Posterior cingulate gyrus (tissue), 11 donors: ENCODE results near the gene G6PD.
A peak's percentile ranks its signal among the peaks of the same experiment; 100 is the strongest.

Source experiments
- DNase-seq, 10 donors: peaks; one replicate each; pipeline versions ENCODE4 v3.0.0 to v3.0.0-alpha.2; 2020 to 2021; ENCODE audit warnings: mixed read lengths in 3 of 10
- intact Hi-C: fragments of 100-400 bp; cut with DNase I; formaldehyde crosslinking; loops from one replicate; pipeline ENCODE4 v1.15.1; 2023

G6PD gene

DNA sequence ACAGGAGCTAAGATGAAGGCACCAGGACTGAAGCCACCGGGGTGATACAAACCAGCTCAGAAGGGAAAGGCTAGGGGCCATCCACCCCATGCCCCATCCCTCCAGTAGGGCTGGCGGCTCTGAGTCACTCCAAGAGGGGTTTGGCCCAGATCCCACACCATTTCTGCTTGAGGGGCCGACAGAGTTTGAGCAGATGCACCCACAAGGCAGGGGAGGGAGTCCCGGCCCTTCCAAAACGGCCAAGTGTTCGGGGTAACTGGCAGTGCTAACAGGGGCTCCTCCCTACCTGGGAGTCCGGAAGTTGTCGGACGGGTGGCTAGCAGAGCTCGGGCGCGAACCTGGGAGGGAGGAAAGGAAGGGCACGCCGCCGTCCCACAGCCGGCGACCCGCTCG is 56.6 kb downstream of the G6PD start:
- intact Hi-C loops = no loop called here
- DNase-seq = peak in 1 of 10 donors; percentile 74

DNA sequence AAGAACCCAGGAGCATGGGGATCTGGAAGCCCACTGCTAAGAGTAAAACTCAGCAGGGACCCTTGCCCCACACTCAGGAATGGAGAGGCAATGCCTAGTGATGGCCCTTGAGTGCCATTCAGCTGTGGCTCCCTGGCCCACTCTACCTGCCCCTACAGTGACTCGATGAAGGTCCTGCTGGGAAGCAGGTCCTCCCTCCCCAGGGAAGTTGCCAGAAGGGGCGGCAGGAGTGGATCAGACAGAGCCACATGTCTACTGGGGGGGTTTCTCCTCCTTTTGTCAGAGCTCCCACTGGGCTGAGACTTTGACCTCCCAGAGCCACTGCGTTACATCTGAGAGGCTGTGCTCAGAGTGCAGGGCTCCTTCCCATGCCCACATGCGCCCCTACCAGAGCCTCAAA is 57.5 kb downstream of the G6PD start:
- no peak for DNase-seq
- intact Hi-C loops = no loop called here

DNA sequence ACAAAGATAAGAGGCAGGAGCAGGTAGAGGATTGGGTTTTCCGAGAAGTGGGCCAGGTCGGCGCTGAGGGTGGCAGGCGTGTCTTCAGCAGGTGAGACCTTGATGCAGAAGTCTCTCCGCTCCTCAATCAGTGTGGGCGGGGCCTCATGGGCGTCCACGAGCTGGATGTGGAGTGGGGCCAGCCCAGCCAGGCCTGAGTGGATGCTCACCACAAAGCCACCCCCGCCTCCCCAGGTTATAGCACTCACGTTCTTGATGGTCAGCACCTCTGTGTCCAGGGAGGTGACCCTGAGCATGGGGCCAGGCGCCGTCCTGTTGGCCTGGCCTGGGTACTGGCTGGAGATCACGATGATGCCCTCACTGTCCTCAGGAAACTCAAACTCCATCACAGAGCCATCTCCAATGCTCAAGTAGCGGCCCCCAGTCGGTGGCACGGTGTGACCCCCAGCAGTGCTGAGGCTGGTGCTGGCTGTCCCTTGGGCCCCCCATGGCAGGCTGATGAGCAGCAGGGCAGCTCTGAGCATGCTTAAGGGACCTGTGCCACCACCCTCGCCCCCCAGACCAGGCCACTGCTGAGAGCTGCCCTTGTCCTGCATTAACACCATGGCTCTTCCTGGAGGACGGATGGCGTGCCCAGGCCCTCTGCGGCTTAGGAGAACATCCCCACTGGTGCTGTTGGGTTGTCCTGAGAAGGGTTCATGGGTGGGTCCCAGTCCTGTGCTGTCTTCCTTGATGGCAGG is 58.1 kb downstream of the G6PD start:
- peak in 1 of 10 donors; percentile 80 for DNase-seq
- intact Hi-C loops = no loop called here

DNA sequence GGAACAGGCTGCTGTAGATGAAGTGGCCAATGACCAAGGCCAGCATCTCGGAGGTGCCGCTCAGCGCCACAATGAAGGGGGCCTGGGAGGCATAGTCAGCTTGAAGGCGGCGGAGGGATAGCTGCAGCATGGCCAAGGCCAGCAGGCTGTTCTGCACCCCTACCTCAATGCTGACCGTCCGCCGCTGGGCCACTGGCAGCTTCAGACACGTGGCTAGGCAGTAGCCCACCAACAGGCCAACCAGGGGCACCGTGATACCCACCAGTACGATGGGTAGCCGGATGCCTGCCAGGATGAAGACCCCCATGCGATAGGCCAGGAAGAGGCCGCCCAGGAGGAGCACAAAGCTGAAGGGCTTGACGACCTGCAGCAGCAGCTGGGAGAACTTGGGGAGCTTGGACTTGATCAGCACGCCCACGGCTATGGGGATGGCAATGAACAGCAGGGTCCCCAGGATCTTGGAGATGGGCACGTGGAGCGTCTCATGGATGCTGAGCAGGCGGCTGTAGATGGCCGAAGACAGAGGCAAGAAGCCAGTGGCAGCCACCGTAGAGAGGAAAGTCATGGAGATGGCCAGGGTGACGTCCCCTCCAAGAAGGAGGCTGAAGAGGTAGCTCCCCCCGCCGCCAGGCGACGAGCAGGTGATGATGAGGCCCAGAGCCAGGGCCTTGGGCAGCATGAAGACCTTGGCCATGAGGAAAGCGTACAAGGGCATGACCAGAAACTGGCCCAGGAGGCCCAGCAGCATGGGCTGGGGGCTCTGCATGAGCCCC is 58.9 kb downstream of the G6PD start:
- peak in 2 of 10 donors; percentile 65 to 78 for DNase-seq
- intact Hi-C loops = loop anchor here (2.0 kb wide), 1 partner anchor 51 kb away; the partner anchor contains the start of gene GDI1

DNA sequence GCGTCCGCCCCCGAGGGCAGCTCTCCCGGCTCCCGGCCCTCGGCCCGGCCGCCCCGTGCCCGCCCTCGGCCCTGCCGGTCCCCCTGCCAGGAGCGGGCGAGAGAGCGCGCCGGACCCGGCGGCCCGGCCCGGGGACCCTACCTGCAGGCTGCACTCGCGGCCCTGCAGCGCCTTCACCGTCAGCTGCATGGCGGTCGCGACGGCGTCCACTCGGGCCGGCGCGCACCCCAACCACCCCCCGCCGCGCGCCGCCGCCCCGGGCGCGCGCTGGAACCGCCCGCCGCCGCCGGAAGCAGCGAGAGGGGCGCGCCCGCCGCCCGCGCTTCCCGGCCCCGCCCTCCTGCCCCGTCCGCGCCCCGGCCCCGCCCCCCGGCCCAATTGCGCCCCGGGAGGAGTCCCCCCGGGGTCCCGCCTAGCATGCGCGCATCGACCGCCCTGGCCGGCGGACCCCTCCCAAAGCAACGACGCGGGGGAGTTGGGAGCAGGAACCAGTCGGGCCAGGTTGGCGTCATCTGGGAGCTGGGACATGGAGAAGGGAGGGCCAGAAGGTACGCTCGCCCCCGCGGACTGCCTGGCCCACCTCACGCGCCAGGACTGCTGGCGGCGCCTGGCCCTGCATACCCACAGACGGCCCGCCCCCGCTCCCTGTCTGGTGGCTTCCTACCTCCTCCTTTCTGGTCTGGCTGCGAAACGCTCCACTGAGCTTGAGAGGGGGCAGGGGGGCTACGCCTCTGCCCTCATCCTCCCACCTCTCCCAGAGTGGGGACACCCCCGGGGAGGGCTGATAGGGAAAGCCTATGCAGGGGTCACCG is 60.0 kb downstream of the G6PD start, which contains the start of gene UBL4A:
UBL4A (minus strand) TSS at position 220 of the 812 bp plus-strand sequence; CDS start at position 189, 31 bp downstream.
- intact Hi-C loops = loop anchor here (2.0 kb wide), 1 partner anchor 50 kb away; the partner anchor contains the start of gene GDI1
- DNase-seq = peak in 7 of 10 donors; percentile 31 to 92 (median 55)

DNA sequence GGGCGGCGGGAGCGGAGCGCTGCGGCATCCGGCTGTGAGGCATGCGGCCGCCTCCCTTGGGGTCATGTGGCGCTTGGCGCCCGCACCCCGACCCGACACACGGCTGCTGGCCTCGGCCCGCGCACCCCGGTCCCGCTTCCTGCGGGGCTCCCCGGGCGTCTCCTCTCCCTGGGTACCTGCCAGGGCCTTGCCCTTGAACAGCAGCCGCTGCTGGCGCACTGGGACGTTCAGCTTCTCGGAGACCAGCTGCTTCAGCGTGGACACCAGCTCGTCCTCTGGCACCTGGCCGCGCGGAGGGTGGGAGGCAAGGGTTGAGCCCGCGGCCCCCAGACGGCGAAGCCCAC is 60.6 kb downstream of the G6PD start:
- intact Hi-C loops = loop anchor here (2.0 kb wide), 1 partner anchor 49 kb away; the partner anchor contains the start of gene GDI1
- peak in 2 of 10 donors; percentile 80 to 85 for DNase-seq

DNA sequence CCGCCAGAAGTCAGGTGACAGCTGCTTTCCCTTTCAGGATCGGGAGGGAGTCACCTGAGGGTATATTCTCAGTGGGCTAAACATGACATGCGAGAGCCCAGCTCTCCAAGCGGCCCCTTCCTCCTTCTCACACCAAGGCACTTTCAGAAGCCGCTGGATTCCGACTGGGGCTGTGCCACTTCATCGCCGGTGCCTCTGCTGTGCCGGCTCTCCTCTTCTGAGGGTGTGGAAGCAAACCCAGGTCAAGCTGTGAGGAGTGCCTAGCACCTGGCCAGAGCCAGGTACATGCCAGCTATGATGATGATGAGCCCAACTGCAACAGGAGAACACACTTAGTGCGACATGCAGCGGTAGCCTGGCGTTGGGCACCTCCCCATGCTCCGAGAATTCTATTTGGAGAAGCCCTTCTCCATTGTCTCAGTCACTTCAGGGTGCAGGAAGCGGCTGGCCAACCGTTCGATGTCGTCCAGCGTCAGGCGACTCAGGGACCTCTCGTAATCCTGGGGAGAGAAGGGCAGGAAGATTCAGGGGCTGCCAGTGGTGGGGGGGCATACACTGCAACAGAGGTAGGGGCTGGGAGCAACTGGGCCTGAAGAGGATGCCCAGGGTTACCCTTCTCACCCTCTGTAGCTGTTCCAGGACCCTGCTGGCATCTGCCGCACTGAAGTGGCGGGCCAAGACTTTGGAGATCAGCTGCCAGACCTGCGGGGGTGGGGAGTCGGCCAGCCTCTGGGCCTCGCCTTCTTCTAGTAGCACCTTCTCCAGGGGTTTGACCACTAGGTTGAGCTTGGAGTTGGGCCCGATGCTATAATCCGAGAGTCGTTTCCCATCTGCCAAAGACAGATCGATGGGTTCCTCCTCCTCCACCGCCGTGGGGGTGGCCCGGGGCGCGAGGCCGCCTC is 61.2 kb downstream of the G6PD start:
- intact Hi-C loops = loop anchor here (2.0 kb wide), 1 partner anchor 49 kb away; the partner anchor contains the start of gene GDI1
- peak in 3 of 10 donors; percentile 22 to 79 (median 70) for DNase-seq

DNA sequence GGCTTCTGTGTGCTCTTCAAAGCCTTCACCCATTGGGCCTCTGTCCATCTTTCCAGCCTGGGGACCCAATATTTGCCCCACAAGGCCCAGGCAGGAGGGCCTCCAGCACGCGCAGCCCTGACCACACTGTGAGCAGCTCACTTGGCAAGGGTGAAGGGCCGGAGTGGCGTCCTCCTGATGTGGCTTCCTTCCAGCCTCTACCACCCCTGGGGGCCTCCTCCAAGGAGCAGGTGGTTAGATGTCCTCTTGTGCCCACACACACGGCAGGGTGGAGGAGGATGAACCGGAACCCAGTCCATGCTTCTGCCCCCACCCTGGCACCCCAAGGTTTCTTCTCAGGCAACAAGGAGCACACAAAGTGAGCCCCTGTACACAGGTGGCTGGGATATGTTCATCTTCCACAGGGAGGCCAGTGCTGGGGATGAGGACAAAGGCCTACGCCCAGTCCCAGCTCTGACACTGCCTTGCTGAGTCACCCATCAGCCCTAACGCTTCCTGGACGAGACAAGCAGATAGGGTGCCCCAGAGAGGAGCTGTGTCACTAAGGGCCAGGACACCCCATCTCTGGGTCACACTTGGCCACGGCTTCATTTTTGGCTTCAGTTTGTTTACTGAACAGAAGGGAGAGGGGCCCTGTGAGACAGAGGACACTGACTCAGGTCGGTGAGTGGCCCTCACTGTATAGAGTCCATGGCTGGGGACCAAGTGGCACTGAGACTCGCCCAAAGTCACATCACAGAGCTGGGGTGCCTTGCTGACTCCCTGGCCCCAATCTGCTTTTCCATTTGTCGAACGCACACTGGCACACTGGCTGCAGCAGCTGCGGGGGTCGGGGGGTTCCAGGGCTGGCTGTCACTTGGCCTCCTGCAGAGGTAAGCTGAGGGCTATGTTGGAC is 62.1 kb downstream of the G6PD start:
- intact Hi-C loops = no loop called here
- DNase-seq = peak in 2 of 10 donors; percentile 46 to 77

DNA sequence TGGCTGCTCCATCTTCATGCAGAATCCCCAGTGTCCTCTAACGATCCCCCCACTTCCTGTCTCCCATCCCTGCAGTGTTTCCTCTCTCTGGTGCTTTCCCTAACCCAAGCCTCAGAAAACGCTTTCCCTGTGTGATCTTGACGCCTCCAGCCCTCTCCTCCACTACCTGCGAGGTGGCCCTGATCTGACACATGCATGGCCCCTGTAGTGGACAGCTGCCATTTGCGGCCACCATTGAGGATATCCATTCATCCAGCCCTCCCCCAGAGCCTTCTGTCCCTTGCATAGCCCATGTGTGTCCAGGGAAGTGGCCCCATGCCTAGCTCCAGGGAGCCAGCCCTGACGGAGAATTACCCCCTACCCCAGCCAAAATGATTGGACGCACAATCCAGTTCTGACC is 63.3 kb downstream of the G6PD start:
- peak in 1 of 10 donors; percentile 57 for DNase-seq
- intact Hi-C loops = no loop called here

DNA sequence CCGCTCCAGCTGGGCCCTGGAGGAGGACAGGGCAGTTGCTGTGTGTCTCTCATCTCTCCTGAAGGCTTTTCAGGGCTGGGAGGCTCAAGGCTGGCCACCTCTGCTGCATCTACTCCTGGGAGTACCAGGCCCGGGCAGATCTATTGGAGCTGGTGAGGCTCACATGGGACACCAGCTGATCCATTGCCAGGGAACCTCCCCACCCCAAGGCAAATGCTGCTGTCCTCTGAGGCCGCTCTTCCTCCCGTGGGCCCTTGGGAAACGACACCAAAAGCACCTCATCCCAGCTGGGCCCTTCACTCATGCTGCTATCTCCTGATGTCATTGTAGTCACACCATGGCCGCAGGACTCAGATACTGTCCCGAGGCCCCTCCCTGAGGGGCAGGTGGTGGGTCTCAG is 63.9 kb downstream of the G6PD start:
- intact Hi-C loops = no loop called here
- peak in 1 of 10 donors; percentile 65 for DNase-seq

DNA sequence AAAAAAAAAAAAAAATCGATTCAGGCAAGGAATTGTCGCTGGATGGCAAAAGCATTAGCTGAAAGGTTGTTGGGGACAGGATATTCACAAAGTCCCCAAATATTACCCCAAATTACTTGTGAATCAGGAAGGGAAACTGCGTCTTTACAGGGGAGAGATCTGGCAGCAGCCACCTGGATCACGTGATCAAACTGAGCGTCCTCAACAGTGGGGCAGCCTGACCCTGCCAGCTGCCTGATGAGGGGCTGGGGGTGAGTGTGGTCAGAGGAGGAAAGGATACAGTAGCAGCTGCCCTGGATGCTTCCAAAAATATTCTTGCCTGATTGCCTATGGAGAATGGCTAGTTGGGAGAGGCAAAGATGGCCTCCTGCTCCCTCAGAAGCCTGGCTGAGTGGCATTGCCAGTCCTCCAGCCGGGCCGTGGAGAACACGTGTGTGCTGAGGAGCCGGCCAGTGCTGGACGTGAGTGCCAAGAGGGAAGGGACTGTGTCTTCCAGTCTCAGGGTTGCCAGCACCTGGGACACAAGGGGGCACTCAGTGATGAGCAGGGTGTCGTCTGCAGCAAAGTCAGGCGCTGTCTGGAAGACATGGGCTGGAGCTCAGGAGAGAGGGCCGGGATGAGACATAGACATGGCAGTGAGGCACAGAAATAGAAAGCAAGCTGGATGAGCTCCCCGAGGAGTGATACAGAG is 64.6 kb downstream of the G6PD start:
- intact Hi-C loops = no loop called here
- DNase-seq = peak in 2 of 10 donors; percentile 64 to 69
